IMR-90 (cell line): ENCODE measurements around the gene ABCA12. TPM values are rescaled to one million over a fixed set of nuclear protein-coding genes. Genes with fewer than 3 reads are reported as not detected.

Source experiments
- ATAC-seq: fragments of 200-7000 bp; cut with Tn5 transposase; 2 replicates; pipeline ENCODE4 v1.9.1; 2020; ENCODE audit warnings: low read depth, mild to moderate bottlenecking, moderate library complexity
- BruUV-seq: library from RNA; stranded (reverse); fragments of 400-500 nt; replicated peaks from 2 replicates; lab custom pipeline; 2021; lab: Mats Ljungman, UMichigan
- CTCF ChIA-PET: fragments of 300-600 bp; formaldehyde crosslinking; extraction: SDS; loops from one replicate; lab custom pipeline; 2021; ENCODE audit warnings: antibody characterized with exemption; lab: Yijun Ruan, JAX
- POLR2A ChIA-PET: fragments of 300-600 bp; sonication (Branson Sonifier 250); formaldehyde crosslinking; loops from one replicate; lab custom pipeline; 2022; ENCODE audit warnings: antibody characterized with exemption; ENCODE audit not compliant: unreplicated experiment; lab: Charles Lee
- DNase-seq: peaks from one replicate; pipeline ENCODE4 v3.0.0; 2013
- H2AFZ ChIP-seq: replicated peaks from 2 replicates; pipeline ENCODE3; 2013; ENCODE audit warnings: low read length, mild to moderate bottlenecking; ENCODE audit not compliant: poor library complexity
- H2AK5ac ChIP-seq: 2 replicates; pipeline ENCODE4 v1.6.1; 2013; ENCODE audit warnings: low read depth, low read length, inconsistent platforms
- H2AK9ac ChIP-seq: replicated peaks from 2 replicates; pipeline ENCODE3; 2013; ENCODE audit warnings: mild to moderate bottlenecking, low read depth, low read length, moderate library complexity; ENCODE audit not compliant: poor library complexity
- H2BK120ac ChIP-seq: 2 replicates; pipeline ENCODE4 v1.6.1; 2013; ENCODE audit warnings: low read depth, low read length, inconsistent platforms
- H2BK15ac ChIP-seq: 3 replicates; pipeline ENCODE4 v1.6.1; 2013; ENCODE audit warnings: low read depth, low read length, inconsistent platforms
- H2BK20ac ChIP-seq: 2 replicates; pipeline ENCODE4 v1.6.1; 2013; ENCODE audit warnings: low read depth, mild to moderate bottlenecking, inconsistent platforms, low read length, moderate library complexity
- H2BK5ac ChIP-seq: 2 replicates; pipeline ENCODE4 v1.6.1; 2013; ENCODE audit warnings: mild to moderate bottlenecking, low read depth, low read length, inconsistent platforms; ENCODE audit not compliant: poor library complexity, severe bottlenecking
- H3K14ac ChIP-seq: replicated peaks from 2 replicates; pipeline ENCODE4 v1.6.1; 2013; ENCODE audit warnings: low read depth, low read length, inconsistent platforms
- H3K18ac ChIP-seq: 2 replicates; pipeline ENCODE4 v1.6.1; 2013; ENCODE audit warnings: low read depth, low read length, control low read depth
- H3K23ac ChIP-seq: 2 replicates; pipeline ENCODE4 v1.6.1; 2013; ENCODE audit warnings: low read depth, low read length, inconsistent platforms
- H3K27ac ChIP-seq: 2 replicates; pipeline ENCODE4 v1.5.1; 2013; ENCODE audit warnings: mild to moderate bottlenecking, control low read depth, low read length; ENCODE audit not compliant: insufficient read depth
- H3K27me3 ChIP-seq: 2 replicates; pipeline ENCODE4 v1.6.1; 2013; ENCODE audit warnings: low read length; ENCODE audit not compliant: control insufficient read depth, insufficient read depth
- H3K36me3 ChIP-seq: 2 replicates; pipeline ENCODE4 v1.6.1; 2013; ENCODE audit warnings: low read length, mixed read lengths; ENCODE audit not compliant: control insufficient read depth, insufficient read depth
- H3K4ac ChIP-seq: 2 replicates; pipeline ENCODE4 v1.6.1; 2013; ENCODE audit warnings: low read depth, low read length, inconsistent platforms
- H3K4me1 ChIP-seq: 2 replicates; pipeline ENCODE4 v1.6.1; 2013; ENCODE audit warnings: low read length, mixed read lengths; ENCODE audit not compliant: control insufficient read depth, insufficient read depth
- H3K4me2 ChIP-seq: 2 replicates; pipeline ENCODE4 v1.6.1; 2013; ENCODE audit warnings: low read depth, mild to moderate bottlenecking, control low read depth, low read length, moderate library complexity
- H3K4me3 ChIP-seq: 2 replicates; pipeline ENCODE4 v1.5.1; 2013; ENCODE audit warnings: low read depth, mild to moderate bottlenecking, control low read depth, low read length, moderate library complexity; ENCODE audit not compliant: insufficient read depth
- H3K56ac ChIP-seq: 2 replicates; pipeline ENCODE4 v1.6.1; 2013; ENCODE audit warnings: low read length, inconsistent platforms; ENCODE audit not compliant: insufficient read depth; ENCODE audit errors: extremely low read depth
- H3K79me1 ChIP-seq, 2 experiments: 2 replicates each; pipeline ENCODE4 v1.6.1; 2013; ENCODE audit warnings: low read length in 2 of 2, inconsistent platforms in 1 of 2, low read depth in 1 of 2
- H3K9ac ChIP-seq: 2 replicates; pipeline ENCODE4 v1.6.1; 2013; ENCODE audit warnings: low read depth, low read length, control low read depth
- H3K9me1 ChIP-seq: 2 replicates; pipeline ENCODE4 v1.6.1; 2013; ENCODE audit warnings: low read length, inconsistent platforms; ENCODE audit not compliant: insufficient read depth
- H3K9me3 ChIP-seq: 2 replicates; pipeline ENCODE4 v1.6.1; 2013; ENCODE audit warnings: low read length; ENCODE audit not compliant: control insufficient read depth, insufficient read depth
- H4K20me1 ChIP-seq: 2 replicates; pipeline ENCODE4 v1.6.1; 2013; ENCODE audit warnings: low read length, inconsistent platforms; ENCODE audit not compliant: insufficient read depth
- H4K5ac ChIP-seq: 2 replicates; pipeline ENCODE4 v1.6.1; 2013; ENCODE audit warnings: mild to moderate bottlenecking, low read depth, low read length, control low read depth
- H4K8ac ChIP-seq, 2 experiments: 2 replicates each; pipeline ENCODE4 v1.6.1; 2013; ENCODE audit warnings: low read depth in 2 of 2, low read length in 2 of 2, control low read depth in 1 of 2, inconsistent platforms in 1 of 2
- H4K91ac ChIP-seq: 2 replicates; pipeline ENCODE4 v1.6.1; 2013; ENCODE audit warnings: low read depth, low read length, inconsistent platforms; ENCODE audit not compliant: insufficient read depth
- ELK1 ChIP-seq: fragments of 150-350 bp; IDR thresholded peaks from 2 replicates; pipeline ENCODE4 v1.6.1; 2016; ENCODE audit warnings: low read depth, mild to moderate bottlenecking, low read length, moderate library complexity, borderline replicate concordance
- RAD21 ChIP-seq: IDR thresholded peaks from 2 replicates; pipeline ENCODE4 v1.6.1; 2012; ENCODE audit warnings: low read length, improper control_type of control experiment
- SMC3 ChIP-seq: fragments of 150-350 bp; IDR thresholded peaks from 2 replicates; pipeline ENCODE4 v1.6.1; 2016; ENCODE audit warnings: low read depth, mild to moderate bottlenecking, antibody characterized with exemption, low read length, moderate library complexity
- WGBS, 2 experiments: methylation state at CpG; one replicate each; pipeline versions ENCODE4 v1.1.5 to v1.1.7; 2013; ENCODE audit warnings: missing lambda C conversion rate in 2 of 2; ENCODE audit not compliant: insufficient read length in 1 of 2; ENCODE audit errors: extremely low coverage in 2 of 2; 5-methylcytosine and 5-hydroxymethylcytosine counted together
- dilution Hi-C: fragments of 300-500 bp; cut with HindIII; formaldehyde crosslinking; loops from one replicate; pipeline ENCODE4 v1.14.3; 2018; ENCODE audit warnings: low sequenced_read_pairs; ENCODE audit not compliant: unreplicated experiment
- in situ Hi-C: fragments of 300-500 bp; cut with MboI; formaldehyde crosslinking; loops from 3 replicates; pipeline ENCODE4 v1.14.3; 2019; ENCODE audit warnings: low sequenced_read_pairs, inconsistent platforms, mixed read lengths
- intact Hi-C: fragments of 100-400 bp; cut with micrococcal nuclease; formaldehyde crosslinking; loops from 2 replicates; pipeline ENCODE4 v1.10.0; 2022
- polyA plus RNA-seq, 3 experiments: library from polyadenylated mRNA; depleted of rRNA; stranded (reverse); fragments of >200 nt; gene quantifications; 2 replicates each; pipeline ENCODE4 v1.2.3, GENCODE V29; 2012; ENCODE audit warnings: low replicate concordance in 1 of 3
- total RNA-seq: library from RNA; depleted of rRNA; stranded (reverse); fragments of >200 nt; gene quantifications from 2 replicates; pipeline ENCODE4 v1.2.3, GENCODE V29; 2012

ABCA12 gene
- total and polyA plus RNA-seq, 2 of the 4 experiments (the other 2 are of a cell fraction) = under 0.01 TPM; not detected in 1

GRCh38 chr2:215149060-215149459, 10.6 kb upstream of the ABCA12 start:
- ATAC-seq (no peak), DNase-seq (no peak)
- H3K9me1 ChIP-seq = no peaks in the 10 kb centered on the region
- no peak overlapping the region for H4K8ac ChIP-seq
- no peak overlapping the region for H3K4me3 ChIP-seq
- in situ Hi-C loops = no loop called here
- ChIA-PET POLR2A (no interaction called here), CTCF (no interaction called here)
- no peak overlapping the region for H3K14ac ChIP-seq
- H3K4me1 ChIP-seq = no peaks in the 10 kb centered on the region
- no peak overlapping the region for H2BK15ac ChIP-seq
- no peak overlapping the region for H2BK20ac ChIP-seq
- H3K27ac ChIP-seq = no peak overlapping the region
- no peak overlapping the region for H3K4me2 ChIP-seq
- no peak overlapping the region for H2BK5ac ChIP-seq
- H3K56ac ChIP-seq = no peak overlapping the region
- dilution Hi-C loops = no loop called here
- no peaks in the 10 kb centered on the region for H3K79me1 ChIP-seq
- no peak overlapping the region for H3K18ac ChIP-seq
- no peaks in the 10 kb centered on the region for H4K20me1 ChIP-seq
- BruUV-seq = no TSS peak
- no peak overlapping the region for H4K5ac ChIP-seq
- H4K91ac ChIP-seq = no peak overlapping the region
- no peak overlapping the region for H3K23ac ChIP-seq
- no peak overlapping the region for H2BK120ac ChIP-seq
- no CpG with 5 or more reads among the region's 2 CpGs for WGBS, 2 experiments
- no peak overlapping the region for H3K4ac ChIP-seq
- no peak overlapping the region for H2AK9ac ChIP-seq
- H3K27me3 ChIP-seq = no peaks in the 10 kb centered on the region
- H3K9ac ChIP-seq = no peak overlapping the region
- H3K9me3 ChIP-seq = no peaks in the 10 kb centered on the region
- no peaks in the 10 kb centered on the region for H3K36me3 ChIP-seq
- TF ChIP-seq ELK1 (no peak), RAD21 (no peak), SMC3 (no peak)
- no peak overlapping the region for H2AK5ac ChIP-seq
- no peak overlapping the region for H2AFZ ChIP-seq
- intact Hi-C loops = no loop called here
